Stimulated activated CD4-positive, alpha-beta T cell treated with anti-CD3 and anti-CD28 coated beads, Interleukin-4, amount 100 ng/mL, for 4 hours (primary cell): ENCODE measurements around the gene SCO1.
"Not testable (repeated sequence)": the region's sequence is repeated elsewhere in the genome, so short reads cannot be mapped to it uniquely, and the experiment has no call there.

ENCODE experiments used
- DNase-seq, 2 experiments: peaks; one replicate each; pipeline ENCODE4 v3.0.0-alpha.2; 2020

SCO1 gene

DNA sequence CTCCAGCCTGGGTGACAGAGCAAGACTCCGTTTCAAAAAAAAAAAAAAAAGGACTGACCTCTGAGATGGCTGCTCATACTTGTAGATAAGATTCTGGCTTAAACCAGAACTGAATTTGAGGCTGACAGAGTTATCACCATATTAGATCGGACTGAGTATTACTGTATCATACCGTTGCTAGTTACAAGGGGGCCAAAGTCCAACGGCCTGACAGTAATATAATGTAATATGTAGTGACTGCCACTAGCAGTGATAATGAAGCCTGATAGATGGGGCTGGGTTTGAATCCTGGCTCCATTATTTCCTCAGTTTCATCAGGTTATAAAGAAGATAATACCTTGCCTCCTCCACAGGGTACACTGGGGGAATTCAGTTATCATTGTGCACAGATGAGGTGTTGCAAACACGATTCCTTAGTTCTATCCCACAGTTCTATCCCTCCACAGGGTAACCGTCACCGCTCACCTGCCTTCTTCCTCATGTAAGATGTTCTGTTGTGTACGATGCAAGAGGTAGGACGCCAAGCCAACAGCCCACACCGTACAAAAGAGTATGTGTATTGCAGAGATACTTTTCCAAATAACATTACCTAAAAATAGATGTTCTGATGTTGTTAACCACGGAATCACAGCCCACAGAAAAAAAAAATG is 27.3 kb upstream of the SCO1 start:
- no peak for DNase-seq

DNA sequence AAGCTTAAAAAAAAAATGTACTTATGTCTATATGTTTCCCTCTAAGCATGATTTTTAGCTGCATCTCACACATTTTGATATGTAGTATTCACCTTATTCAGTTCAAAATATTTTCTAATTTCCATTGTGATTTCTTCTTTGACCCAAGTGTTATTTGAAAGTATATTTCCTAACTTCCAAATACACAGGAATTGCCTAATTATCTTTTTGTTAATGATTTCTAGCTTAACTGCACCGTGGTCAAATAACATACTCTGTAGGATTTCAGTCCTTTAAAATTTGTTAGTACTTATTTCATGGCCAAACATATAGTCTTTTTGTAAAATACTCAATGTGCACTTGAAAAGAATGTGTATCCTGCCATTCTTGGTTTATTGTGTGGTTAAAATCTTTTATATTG is 21.2 kb upstream of the SCO1 start:
- DNase-seq: no peak

DNA sequence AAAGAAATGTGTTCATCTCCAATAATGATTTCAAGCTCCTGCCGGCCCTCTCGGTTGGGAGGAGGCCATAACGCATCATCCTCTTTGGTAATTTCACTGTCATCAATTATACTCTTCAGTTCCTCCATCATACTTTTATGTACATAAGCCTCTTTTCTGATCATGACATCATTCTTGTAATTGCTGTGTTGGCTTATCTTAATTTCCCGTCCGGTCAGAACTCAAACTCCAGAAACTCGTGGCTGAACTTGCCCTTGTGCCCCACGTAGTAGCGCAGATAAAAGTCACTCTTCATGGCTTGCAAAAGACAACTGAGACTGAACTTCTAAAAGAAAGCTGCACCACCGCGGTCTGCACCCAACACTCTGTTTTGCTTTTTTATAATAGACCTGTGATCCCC is 18.9 kb upstream of the SCO1 start:
- DNase-seq: no peak

DNA sequence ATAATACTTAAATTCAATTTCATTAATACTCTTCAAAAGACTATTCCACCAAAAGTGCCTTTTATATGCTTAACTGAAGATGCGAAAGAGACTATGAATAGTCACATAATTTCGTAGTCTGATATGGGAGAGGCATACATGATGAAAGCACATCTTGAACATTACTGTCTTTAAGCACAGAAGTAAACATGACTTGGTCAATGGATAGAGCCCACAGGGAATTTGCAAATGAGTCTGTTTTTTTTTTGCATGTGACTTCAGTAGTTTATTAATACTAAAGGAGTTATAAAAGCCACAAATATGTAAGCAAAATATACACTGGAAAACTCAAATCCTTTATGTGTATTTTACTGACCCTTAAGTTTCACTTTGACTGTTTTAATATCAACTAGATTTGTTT is 16.0 kb upstream of the SCO1 start:
- DNase-seq: no peak

- DNase-seq: no peak
Measured at GRCh38 chr17:10705727-10706126, 8.4 kb upstream of the SCO1 start.

DNA sequence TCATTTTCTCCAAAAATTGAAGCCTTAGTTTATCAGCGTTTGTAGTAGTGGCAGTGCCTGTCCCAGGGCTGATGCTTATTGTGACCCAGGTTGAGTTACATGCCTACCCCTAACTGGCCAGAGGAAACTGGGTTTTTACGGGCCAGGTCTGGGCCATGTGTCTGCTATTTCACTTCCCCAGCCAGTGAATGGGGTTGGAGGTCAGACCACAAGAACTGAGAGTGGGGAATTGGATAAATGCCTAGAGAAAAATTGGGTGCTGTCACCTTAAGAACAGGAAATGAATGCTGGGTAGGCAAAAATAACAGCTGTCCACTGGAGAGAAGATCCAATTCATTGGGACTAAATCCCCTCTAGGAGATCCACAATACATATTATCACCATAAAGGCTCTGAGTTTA is 5.2 kb upstream of the SCO1 start:
- DNase-seq: no peak

DNA sequence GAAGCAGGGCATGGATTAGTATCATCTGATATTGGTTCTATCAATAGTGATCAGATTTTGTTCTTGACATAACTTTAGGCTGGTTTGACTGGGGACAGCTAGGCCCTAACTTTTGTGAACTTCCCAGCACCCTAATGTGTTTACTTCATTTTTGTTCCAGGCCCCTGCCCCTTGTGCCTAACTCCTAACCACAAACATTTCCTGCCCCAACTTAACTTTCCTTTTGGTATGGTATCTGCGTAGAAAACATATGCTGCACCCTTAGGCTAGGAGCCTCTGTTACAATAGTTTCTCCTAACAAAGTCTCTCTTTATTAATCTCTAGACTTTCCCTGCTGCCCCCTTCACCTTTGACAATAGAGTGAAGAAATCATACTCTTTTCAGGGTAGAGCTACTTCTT is 2.5 kb upstream of the SCO1 start:
- DNase-seq: no peak

- DNase-seq: no peak
Measured at GRCh38 chr17:10698096-10698818, 924 bp upstream of the SCO1 start.

DNA sequence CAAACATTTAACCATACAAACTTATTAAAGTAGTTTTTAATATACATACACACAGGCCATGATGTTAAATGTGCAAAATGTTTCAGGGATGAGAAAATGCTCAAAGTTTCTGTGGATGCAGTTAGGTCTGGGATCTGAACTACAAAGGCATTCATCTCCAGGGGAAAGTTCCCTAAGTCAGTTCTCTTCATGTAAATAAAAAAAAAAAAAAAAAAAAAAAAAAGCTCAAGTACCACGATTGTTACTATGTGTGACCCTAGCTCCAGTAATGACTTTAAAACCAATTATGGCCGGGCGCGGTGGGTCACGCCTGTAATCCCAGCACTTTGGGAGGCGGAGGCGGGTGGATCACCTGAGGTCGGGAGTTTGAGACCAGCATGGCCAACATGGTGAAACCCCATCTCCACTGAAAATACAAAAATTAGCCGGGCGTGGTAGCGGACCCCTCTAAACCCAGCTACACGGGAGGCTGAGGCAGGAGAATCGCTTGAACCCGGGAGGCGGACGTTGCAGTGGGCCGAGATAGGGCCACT is 1.4 kb downstream of the SCO1 start:
- not testable (repeated sequence) for DNase-seq

GRCh38 chr17:10687499-10687898 is 9.8 kb downstream of the SCO1 start:
- DNase-seq: no peak

- no peak for DNase-seq
Measured at GRCh38 chr17:10683853-10684252, 13.5 kb downstream of the SCO1 start.

- no peak for DNase-seq
Measured at GRCh38 chr17:10681866-10682446, 15.4 kb downstream of the SCO1 start.

- DNase-seq: no peak
Measured at GRCh38 chr17:10674704-10675103, 22.6 kb downstream of the SCO1 start.

GRCh38 chr17:10673312-10673711 is 24.0 kb downstream of the SCO1 start:
- DNase-seq: no peak

DNA sequence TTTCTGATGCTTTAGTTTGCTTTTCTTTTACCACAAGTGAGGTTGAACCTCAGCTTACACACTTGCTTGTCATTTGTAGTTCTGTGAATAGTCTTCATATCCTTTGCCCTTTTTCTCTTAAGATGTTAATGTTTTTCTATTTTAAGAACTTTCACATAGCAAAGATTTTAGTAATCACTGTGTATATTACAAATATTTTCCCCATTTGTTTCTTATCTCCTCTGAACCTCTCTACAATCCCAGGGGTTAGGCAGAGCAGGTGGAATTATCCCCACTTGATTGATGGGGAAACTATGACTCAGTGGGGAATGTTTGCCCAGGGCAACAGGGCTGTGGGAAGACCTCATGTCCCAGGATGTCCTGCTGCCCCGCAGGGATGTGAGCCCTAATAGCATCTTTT is 28.6 kb downstream of the SCO1 start:
- no peak for DNase-seq

DNA sequence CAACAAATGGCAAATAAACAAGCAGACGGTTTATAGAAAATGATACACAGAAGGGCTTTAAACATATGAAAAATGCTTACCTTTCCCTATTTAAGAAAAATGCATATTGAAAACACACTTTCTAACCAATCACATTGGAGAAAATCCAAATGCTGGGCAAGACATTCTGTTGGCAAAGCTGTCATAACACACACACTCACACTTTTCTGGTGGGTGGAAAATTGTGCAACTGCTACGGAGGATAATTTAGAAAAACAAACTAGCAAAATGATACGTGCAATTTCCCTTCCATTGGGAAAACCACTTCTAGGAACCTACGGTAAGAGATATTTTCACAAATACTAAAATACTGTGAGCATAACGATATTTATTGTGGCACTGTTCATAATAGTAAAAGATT is 30.4 kb downstream of the SCO1 start:
- DNase-seq: no peak

DNA sequence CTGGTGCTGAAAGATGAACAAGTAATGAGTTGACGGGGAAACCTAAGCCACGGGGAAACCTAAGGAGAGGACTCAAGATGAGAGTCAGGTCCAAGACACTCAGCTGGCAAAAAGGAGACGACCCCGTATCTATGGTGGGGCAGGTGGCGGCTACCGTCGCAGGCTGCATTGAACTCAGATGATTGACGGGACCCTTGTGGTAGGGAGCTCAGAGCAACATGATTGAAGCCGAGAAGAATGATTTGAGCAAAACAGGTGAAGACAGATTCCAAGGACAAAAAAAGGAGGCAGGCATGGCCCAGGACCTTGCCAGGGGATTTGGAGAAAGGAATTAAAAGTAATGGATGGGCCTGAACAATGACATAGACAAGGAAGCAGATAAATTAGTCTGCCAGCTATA is 32.8 kb downstream of the SCO1 start:
- DNase-seq: no peak

- no peak for DNase-seq
Measured at GRCh38 chr17:10663231-10663630, 34.1 kb downstream of the SCO1 start.

DNA sequence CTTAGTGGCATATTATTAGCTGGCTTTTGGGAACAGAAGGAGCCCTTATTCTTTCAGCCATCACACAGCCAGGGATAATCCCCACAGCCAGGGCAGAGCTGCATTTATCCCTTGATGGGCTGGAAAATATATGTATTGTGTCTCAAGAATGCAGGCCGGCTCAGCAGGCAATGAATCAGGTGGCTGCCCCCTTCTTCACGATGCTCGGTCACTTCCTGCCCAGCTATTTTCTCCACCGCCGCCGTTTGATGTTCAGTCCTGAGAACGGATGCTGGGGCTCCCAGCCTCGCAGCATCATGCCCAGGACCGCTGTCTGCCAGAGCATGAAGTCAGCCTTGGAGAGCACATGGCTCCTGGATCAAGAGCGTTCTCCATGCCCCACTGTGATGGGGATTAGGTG is 35.9 kb downstream of the SCO1 start:
- DNase-seq: no peak

GRCh38 chr17:10657879-10658278 is 39.5 kb downstream of the SCO1 start:
- no peak for DNase-seq

- no peak for DNase-seq
Measured at GRCh38 chr17:10657148-10657547, 40.2 kb downstream of the SCO1 start, which contains the start of gene MYH3. Gene MYH3, minus strand, starts transcription at chr17:10657309. Its CDS starts 2,245 bp downstream, at chr17:10655064.

GRCh38 chr17:10653987-10654386 is 43.3 kb downstream of the SCO1 start:
- DNase-seq: no peak

- DNase-seq: no peak
Measured at GRCh38 chr17:10652984-10653659, 44.2 kb downstream of the SCO1 start.

- DNase-seq: no peak
Measured at GRCh38 chr17:10651927-10652326, 45.4 kb downstream of the SCO1 start.
